ENCODE measurements around the gene PEA15.

GRCh38 chr1:160260406-160261382, 55.5 kb downstream of the PEA15 start:
- TF ChIP-seq CTCF (IDR thresholded peaks at IDR 0.05 in 2 of 3, conservative IDR thresholded peaks at IDR 0.05 in 1 of 3; ENCODE audit: borderline replicate concordance in 1 of 3, insufficient read depth in 1 of 3, low read depth in 2 of 3, low read length in 2 of 3) = no peak
- TF ChIP-seq POLR2A (IDR thresholded peaks at IDR 0.05; ENCODE audit: borderline replicate concordance, extremely low read depth, insufficient read depth, insufficient read length) = no peak
- TF ChIP-seq CBX3 (IDR thresholded peaks at IDR 0.05; ENCODE audit: low read depth) = no peak
- TF ChIP-seq CEBPB (IDR thresholded peaks at IDR 0.05; ENCODE audit: low read depth) = no peak
- no peak for TF ChIP-seq EGR1 (IDR thresholded peaks at IDR 0.05; ENCODE audit: low read depth)
- TF ChIP-seq SIN3A (IDR thresholded peaks at IDR 0.05; ENCODE audit: low read depth) = no peak
- TF ChIP-seq EZH2phosphoT487 (IDR thresholded peaks at IDR 0.05; ENCODE audit: borderline replicate concordance) = no peak
